Parathyroid adenoma (tissue), 2 donors: ENCODE results near the gene PDGFC.

Experiments used
- H2AFZ ChIP-seq: fragments of 300-600 bp; sonication (generic); one replicate; pipeline ENCODE4 v1.7.0; 2017; ENCODE audit warnings: antibody characterized with exemption, mild to moderate bottlenecking
- H3K27ac ChIP-seq: fragments of 300-600 bp; sonication (generic); one replicate; pipeline ENCODE4 v1.7.0; 2017
- H3K27me3 ChIP-seq: fragments of 300-600 bp; sonication (generic); one replicate; pipeline ENCODE4 v1.7.0; 2017; ENCODE audit warnings: low read length; ENCODE audit not compliant: control insufficient read depth, insufficient read depth
- H3K36me3 ChIP-seq: fragments of 300-600 bp; sonication (generic); one replicate; pipeline ENCODE4 v1.7.0; 2017; ENCODE audit warnings: low read length; ENCODE audit not compliant: control insufficient read depth, insufficient read depth
- H3K4me1 ChIP-seq: fragments of 300-600 bp; sonication (generic); one replicate; pipeline ENCODE4 v1.7.0; 2017; ENCODE audit warnings: control low read depth
- H3K4me2 ChIP-seq: fragments of 300-600 bp; sonication (generic); one replicate; pipeline ENCODE4 v1.7.0; 2017; ENCODE audit warnings: low read length
- H3K4me3 ChIP-seq: fragments of 300-600 bp; sonication (generic); one replicate; pipeline ENCODE4 v1.7.0; 2017; ENCODE audit warnings: low read depth, low read length
- H3K79me2 ChIP-seq: fragments of 300-600 bp; sonication (generic); one replicate; pipeline ENCODE4 v1.7.0; 2017; ENCODE audit warnings: control low read depth
- H3K9ac ChIP-seq: fragments of 300-600 bp; sonication (generic); one replicate; pipeline ENCODE4 v1.7.0; 2017; ENCODE audit warnings: mild to moderate bottlenecking
- H3K9me3 ChIP-seq: fragments of 300-600 bp; sonication (generic); one replicate; pipeline ENCODE4 v1.7.0; 2017; ENCODE audit warnings: low read length; ENCODE audit not compliant: control insufficient read depth
- CTCF ChIP-seq: fragments of 300-600 bp; sonication (generic); IDR thresholded peaks from one replicate; pipeline ENCODE4 v1.7.0; 2017; ENCODE audit warnings: antibody characterized with exemption, mild to moderate bottlenecking
- donor health status: primary hyperparathyroidism.

The PDGFC gene

GRCh38 chr4:156763511-156763910 is 208.1 kb downstream of the PDGFC start:
- H3K4me2 ChIP-seq = no peak overlapping the region
- no peak for TF ChIP-seq CTCF
- no peak overlapping the region for H3K27ac ChIP-seq
- no peaks in the 10 kb centered on the region for H3K79me2 ChIP-seq
- H3K36me3 ChIP-seq = no peaks in the 10 kb centered on the region
- H2AFZ ChIP-seq = no peak overlapping the region
- no peaks in the 10 kb centered on the region for H3K27me3 ChIP-seq
- peaks cover 7% of the 10 kb centered on the region for H3K4me1 ChIP-seq
- no peak overlapping the region for H3K9ac ChIP-seq
- H3K4me3 ChIP-seq = no peak overlapping the region
- H3K9me3 ChIP-seq = no peaks in the 10 kb centered on the region

GRCh38 chr4:156762851-156763250 is 208.7 kb downstream of the PDGFC start:
- H3K27ac ChIP-seq = no peak overlapping the region
- H3K9ac ChIP-seq = no peak overlapping the region
- no peak overlapping the region for H3K4me2 ChIP-seq
- H3K36me3 ChIP-seq = no peaks in the 10 kb centered on the region
- no peaks in the 10 kb centered on the region for H3K9me3 ChIP-seq
- H3K79me2 ChIP-seq = no peaks in the 10 kb centered on the region
- H2AFZ ChIP-seq = no peak overlapping the region
- no peak overlapping the region for H3K4me3 ChIP-seq
- H3K27me3 ChIP-seq = no peaks in the 10 kb centered on the region
- peaks cover 7% of the 10 kb centered on the region for H3K4me1 ChIP-seq
- TF ChIP-seq CTCF = no peak

- Histone ChIP-seq H3K4me3 (no peak overlapping the region), H3K79me2 (no peaks in the 10 kb centered on the region), H3K36me3 (no peaks in the 10 kb centered on the region), H3K27me3 (no peaks in the 10 kb centered on the region), H3K4me1 (no peaks in the 10 kb centered on the region), H3K4me2 (no peak overlapping the region), H3K27ac (no peak overlapping the region), H2AFZ (no peak overlapping the region), H3K9me3 (no peaks in the 10 kb centered on the region), H3K9ac (no peak overlapping the region)
- TF ChIP-seq CTCF = no peak
Measured at GRCh38 chr4:156756118-156756517, 215.5 kb downstream of the PDGFC start.

- no peak for TF ChIP-seq CTCF
- H2AFZ ChIP-seq = no peak overlapping the region
- no peaks in the 10 kb centered on the region for H3K4me1 ChIP-seq
- H3K27me3 ChIP-seq = no peaks in the 10 kb centered on the region
- no peak overlapping the region for H3K9ac ChIP-seq
- no peaks in the 10 kb centered on the region for H3K9me3 ChIP-seq
- no peaks in the 10 kb centered on the region for H3K36me3 ChIP-seq
- H3K79me2 ChIP-seq = no peaks in the 10 kb centered on the region
- no peak overlapping the region for H3K27ac ChIP-seq
- H3K4me3 ChIP-seq = no peak overlapping the region
- no peak overlapping the region for H3K4me2 ChIP-seq
Measured at GRCh38 chr4:156754832-156755570, 216.6 kb downstream of the PDGFC start.

- Histone ChIP-seq H3K4me2 (no peak overlapping the region), H3K9me3 (no peaks in the 10 kb centered on the region), H3K27ac (no peak overlapping the region), H2AFZ (no peak overlapping the region), H3K4me1 (no peaks in the 10 kb centered on the region), H3K79me2 (no peaks in the 10 kb centered on the region), H3K9ac (no peak overlapping the region), H3K36me3 (no peaks in the 10 kb centered on the region), H3K27me3 (no peaks in the 10 kb centered on the region), H3K4me3 (no peak overlapping the region)
- no peak for TF ChIP-seq CTCF
Measured at GRCh38 chr4:156751486-156751885, 220.1 kb downstream of the PDGFC start.
